NCI-H2081 treated with DMSO at 0.1 percent for 48 hours (cell line): ENCODE measurements around the gene FOXO3.

Source experiments
- DNase-seq: peaks from one replicate; lab custom pipeline; 2025; lab: John Stamatoyannopoulos, UW

The FOXO3 gene

DNA sequence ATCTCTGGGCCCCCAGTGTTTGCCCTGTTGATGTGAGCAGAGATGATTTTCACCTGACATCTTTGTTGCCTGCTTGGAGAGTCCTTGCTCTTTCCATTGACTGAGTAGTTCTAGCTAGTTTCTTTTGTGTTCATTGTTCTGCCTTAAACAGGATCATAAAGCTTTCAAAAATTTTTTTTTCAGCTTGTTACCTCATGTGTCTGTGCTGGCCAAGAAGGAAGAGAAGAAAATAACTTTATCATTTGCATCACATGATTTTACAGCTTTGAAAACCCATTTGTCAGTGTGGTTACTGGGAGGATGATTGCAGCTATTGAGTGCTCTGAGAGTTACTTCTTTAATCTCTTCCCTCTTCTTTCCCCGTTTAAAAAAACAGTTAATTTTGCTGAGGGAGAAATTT is 16.0 kb downstream of the FOXO3 start:
- no peak for DNase-seq

DNA sequence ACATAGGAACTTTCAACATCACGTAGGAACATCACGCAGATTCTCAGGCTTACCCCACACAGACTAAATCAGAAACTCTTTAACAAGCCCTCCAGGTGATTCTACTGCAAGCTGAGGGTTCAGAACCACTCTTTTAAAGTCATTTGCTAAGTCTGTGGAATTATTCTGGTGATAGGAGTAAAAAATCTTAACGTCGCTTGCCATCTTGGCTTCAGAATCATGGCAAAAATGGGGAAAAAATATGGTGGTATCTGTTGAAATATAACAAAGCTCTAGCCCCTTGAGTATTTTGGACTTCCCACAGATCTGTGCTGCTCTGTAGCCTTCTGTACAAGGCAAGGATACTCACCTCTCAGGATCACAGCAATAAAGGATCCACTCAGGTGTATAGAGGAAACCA is 17.4 kb downstream of the FOXO3 start:
- DNase-seq: no peak

DNA sequence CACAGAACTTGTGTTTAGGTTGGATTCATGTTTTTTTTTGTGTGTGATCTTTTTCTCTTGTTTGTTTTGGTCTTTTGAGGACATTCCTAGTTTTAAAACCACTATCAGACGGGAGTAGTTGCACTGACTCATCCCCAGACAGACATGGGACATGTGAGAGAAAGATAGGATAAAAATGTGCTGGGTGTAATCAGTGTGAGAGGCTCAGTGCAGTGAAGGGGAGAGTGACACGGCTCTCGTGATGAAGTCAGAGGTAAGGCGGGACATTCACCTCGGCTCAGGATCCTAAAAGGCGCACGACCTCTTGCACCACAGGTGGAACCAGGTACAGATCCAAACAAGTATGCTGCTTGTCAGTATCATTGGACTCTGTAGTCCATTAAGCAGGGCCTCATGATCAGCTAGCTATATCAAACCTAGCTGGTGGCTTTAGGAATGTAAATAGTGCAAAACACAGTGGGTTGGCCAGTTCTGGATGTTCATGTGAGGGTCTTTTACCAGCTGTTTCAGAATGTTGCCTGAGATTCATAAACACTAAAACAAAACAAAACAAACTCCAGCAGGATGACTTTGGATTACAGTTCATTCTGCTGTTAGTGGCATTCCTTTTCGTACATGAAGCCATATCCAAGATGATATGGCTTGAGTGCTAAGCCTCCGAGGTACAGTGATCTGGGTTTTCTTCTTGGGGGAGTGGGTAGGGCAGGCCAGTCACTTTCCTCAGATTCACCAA is 18.0 kb downstream of the FOXO3 start:
- no peak for DNase-seq

DNA sequence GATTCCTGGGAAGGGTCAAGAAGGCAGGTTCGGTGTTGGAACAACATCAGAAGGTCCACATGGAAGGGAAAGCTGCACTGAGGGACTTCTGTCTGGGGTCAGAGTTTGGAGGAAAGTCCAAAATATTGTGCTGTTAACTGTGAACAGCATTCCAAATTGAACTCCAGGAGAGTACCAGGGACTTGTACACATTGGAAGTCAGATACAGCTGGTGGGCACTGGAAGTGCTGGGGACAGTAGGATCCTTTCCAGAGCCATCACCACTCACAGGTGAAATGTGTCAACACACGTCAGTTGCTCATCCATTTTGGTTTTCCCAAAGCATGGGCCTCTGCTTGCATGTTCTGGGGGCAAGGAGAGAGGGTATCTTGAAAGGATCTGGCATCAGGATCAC is 18.6 kb downstream of the FOXO3 start:
- DNase-seq: no peak

DNA sequence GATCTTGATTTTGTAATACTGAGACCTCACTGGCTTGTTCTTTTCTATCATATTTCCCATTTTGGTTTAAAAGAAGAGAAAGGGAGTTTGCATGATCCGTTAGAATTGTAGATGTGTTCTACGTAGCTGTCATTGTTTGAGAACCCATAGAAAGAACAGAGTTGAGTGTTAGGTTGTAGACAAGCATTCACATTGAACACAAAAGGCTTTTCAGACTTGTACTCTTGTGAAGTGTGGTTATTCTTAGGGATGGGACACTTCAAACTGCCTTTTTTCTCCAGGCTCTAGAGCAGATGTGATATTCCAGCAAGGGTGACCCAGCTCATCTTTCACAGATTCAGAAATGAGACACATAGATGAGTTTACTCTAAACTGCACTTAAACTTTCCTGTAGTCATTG is 19.9 kb downstream of the FOXO3 start:
- DNase-seq: no peak

DNA sequence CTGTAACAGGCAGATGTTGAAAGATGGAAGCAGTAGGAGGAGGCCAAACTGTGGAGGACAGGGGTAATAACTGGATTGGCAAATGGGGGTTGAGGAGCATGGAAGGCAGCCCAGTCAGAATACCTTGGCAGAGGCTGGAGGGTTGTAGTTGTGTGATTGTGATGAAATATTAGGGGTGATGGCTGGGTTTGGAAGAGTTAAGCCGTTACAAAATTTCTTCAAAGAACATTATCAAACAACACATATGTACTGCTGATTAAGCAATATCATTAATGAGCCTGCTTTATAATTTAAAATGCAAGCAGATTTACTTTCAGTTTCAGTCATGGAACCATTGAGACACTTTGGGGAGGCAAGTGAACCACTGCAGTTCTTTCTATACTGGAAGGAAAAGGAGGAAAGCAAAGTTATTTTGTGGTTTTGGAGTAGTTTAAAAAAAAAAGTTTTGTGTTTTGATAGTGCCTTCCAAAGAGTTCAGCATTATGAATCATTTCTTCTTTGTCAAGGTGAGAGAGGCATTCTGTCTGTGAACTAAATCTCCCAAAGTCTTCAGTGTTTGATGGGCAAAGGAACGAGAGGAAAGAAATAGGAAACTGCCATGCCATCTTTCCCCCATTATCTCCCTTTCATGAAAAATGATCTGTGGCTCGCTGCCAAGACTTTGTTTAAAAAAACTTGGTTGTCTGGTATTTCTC is 20.7 kb downstream of the FOXO3 start:
- no peak for DNase-seq

DNA sequence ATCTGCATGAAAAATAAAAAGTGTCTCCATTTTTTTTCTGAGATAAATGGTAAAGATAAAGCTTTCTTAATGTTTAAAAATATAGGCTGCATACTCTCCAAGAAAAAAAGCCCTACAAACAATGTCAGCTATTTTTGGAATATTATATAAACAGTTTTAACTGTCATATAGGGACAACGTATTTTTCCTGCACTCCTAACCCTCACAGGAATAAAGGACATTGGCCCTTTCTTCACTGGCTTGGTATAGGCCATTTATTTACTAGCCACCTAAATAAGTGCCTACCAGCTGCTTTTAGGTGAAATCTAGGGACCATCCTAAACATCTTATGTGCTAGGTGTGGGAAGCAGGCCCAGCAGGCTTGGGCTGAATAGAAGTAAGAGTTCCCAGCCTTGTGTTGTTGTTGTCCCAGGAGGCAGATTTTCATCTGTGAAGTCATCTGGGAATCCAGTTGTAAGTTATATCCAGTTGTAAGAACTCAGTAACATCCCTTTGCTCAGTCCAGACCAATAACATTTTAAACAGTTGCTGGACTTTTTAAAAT is 21.3 kb downstream of the FOXO3 start:
- no peak for DNase-seq

DNA sequence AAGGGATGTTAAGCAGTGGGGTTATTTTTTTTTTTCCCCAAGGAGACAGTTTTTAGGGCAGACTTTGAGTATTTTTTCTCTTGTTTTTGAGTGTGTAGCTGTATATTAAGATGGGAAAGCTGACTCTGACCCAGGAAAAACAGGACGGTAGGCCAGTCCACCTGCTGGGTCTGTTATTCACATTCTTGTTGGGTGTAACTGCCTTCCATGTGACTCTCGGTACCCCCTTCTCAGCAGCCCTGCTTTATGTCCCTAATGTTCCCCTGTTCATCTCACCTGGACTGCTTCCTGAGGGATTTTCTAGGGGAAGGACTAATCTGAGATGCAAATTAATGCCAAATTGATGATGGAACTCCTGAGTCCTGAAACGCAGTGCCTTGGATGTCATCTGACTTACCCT is 21.9 kb downstream of the FOXO3 start:
- DNase-seq: no peak

DNA sequence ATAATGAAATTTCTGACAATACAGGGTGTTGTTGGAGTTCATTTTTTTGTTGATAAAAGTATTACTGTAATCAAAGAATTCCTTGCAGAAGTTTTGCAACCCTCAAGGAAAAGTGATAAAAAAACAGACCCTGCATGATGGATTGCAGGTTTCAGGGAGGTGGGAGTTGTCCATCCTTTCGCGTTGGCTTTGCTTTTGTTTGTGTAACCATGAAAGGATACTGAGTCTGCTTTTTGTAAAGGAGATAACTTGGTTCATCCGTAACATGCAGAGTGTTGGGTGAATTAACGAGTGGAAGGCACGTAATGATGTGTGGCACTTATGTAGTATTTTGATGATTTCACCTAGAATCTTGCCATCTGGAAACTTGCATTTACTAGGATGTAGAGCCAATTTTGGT is 23.6 kb downstream of the FOXO3 start:
- DNase-seq: no peak

DNA sequence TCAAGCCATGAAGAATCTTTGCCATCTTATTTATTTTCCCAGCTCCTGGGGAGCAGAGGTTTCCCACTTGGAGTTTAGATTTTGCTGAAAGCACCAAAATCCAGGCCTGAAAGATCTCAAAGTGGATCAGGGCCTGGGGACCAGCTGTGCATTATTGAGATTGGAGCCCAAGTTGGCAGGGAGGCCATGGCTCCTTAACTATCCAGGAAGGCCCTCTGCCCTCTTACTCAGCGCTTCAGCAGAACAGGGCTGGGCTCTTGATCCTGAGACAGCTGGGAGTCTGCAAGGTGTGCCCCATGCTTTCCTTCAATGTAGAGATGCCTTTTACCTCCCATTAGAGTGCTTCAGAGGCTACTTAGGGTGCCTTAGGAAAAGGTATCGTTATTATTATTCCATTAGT is 24.6 kb downstream of the FOXO3 start:
- no peak for DNase-seq

DNA sequence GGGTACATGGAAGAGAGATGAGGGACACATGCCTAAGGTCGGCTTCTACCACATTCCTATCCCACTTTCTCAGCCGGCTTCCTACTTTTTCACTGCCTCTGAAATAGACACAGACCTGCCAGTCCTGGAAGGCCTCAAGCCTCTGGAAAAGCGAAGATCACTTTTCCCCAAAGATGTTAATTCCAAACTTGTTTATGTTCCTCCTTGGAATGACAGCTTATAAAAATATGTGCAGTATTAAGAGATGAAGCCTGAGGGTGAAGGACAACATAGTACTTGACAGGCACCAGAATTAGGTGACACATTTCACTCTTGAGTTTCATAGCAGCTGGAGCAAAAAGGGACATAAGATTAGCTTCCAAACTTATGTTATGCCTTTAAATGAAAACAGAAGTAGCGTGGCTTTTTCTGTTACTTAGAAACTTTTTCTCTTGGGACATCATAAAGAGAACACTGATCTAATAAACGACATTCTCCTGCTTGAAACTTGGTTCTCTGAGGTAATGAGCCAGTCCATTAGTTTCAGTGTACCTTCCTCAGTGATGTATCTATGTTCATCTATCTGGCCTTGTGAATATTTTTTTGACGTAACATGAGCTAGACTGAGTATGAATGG is 25.3 kb downstream of the FOXO3 start:
- no peak for DNase-seq

DNA sequence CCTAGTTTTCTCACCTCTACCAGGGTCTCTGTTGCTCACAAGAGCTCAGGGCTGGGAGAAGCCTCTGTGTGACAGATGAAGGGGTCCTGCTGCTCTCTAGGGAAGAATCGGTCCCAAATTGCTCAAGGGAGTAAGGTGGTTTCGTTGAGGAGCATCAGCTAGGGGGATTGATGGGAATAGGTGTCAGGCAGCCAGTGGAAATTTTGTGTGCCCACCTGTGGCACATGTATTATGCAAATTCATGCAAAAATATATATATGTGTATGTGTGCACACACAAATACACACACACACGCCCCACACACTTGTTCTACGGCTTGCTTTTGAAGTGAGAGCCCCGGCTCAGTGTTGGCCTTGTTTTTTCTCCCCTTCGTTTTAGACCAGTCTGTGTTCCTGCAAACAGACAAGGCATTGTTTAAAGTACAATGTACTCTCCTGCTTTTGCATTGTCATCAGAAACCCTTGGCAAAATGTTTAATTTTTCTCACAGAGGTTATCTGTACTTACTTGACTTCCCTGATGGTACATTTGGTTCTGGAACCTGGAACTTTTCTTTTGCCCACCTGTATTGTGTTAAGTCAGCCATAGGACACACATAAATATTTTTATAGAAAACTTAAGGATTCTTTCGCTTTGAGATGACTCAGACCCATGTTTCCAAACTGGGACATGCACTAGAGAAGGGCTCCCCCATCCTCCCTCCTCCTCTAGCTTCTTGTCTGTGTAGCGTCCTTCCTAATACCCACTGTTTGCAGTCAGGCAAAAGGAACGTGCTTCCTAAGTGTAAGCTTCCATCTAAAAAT is 26.7 kb downstream of the FOXO3 start:
- DNase-seq: no peak

DNA sequence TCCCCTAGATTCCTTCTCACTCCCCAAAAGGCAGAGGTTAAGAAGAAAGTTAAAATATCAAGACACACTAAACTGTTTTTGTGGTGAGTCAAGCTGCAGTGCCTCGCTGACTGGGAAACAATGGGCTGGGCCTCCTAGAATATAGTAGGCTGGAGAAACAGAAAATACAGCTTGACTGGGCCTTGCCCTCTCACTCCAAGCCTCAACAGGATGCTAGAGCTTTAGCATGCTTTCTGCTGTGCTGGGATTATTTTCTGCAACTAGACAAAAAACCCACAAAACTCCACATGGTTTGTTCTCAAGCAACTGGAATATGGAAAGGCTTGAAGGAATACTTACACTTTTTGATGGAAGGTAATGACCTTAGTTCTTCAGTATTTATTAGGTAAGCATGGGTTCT is 27.9 kb downstream of the FOXO3 start:
- no peak for DNase-seq

DNA sequence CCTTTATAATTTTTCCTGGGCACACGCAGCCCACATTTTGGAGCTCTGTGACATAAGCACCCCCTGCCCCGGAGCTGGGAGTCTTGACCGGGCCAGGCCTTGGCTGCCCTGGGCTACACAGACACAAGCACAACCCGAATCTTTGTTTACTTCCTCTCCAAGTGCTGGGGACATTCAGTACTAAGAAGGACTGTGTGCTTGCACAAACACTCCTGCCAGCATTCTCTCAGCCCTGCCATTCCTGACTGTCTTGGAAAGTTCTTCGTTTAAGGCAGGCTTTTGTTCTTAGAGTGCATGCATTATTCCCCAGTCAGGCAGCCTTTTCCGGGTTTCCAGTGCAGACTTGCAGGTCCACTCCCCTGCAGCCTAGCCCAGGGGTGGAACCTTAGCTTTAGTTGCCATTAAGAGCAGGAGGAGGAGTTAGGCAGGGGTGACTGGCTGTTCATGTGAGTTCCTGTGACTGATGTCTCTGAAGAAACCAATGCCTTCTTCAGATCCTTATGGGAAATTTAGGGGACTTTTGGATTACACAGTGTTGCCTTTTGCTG is 28.6 kb downstream of the FOXO3 start:
- DNase-seq: no peak

DNA sequence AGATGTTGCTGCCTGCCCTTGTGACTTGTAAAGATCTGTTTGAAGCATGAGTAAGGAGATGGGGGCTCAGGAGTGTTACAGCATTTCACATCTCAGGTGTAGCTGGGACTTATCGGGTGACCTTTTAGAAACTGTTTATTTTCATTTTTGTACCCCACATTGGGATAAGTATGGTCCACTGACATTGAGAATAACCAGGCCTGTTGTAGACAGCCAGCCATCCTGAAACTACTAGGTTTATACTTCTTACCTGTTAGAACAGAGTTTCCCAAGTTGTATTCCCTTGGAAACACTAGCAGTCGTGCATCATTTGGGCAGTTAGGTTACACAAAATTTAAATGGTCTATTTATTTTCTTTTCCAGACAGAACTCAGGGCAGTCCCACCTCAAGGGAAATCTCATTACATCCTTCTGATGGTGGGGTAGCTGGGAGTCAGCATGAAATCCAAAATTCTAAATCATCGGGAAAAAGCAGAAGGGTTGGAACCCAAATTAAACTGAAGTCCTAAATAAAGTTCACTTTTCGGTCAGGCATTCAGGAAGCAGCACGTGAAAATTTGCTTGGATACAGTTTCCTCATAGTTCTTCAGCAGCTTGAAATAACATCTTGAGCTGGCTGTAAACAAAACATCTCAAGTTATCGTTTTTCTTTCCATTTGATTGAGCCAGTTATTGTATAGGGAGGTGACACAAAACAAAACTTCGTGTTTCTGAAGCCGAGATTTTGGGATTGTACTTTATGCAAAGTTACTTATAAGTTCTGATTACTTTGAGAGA is 30.5 kb downstream of the FOXO3 start:
- no peak for DNase-seq

DNA sequence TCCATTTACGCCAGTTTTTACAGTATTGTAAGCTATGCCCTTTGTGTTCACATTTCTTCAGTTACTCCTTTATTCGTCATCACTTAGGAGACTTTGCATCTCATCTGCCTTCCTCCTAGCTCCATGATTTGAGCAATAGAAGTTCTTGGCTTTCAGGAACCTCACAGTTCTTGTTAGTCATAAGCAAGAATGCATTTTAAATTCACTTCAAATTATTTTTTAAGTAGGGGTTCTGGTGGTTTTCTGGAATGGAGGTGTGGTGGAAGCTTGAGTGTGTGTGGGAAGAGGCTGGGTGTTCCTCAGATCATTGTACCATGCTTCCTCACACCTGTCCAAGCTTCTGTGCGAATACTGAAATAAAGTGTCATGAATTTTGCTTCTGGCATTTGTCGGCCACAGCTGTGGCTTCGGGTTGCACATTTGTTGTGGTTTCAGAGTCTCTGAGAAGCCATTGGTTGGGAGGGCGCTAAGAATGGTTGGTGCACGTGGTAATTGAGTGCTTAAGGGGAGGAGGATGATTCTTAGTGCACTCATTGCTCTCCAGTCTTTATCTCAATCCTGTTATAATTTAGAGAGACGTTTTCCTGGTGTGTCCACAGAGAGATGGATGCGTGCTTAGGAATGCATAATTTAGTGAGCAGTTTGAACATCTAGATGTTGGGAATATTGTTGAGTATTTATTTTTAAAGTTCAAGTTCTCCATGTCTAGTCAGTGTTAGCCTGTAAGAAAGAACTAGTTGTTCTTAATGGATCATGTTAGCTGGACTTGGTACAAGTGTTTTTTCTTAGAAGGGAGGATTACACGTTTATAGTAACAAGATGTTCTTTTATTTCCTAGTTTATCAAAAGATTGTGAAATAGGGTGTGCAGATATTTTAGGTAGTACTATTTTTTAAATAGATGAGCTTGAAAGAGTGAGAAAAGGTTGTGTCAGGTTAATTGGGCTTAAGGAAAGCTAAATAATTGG is 31.9 kb downstream of the FOXO3 start:
- DNase-seq: no peak

DNA sequence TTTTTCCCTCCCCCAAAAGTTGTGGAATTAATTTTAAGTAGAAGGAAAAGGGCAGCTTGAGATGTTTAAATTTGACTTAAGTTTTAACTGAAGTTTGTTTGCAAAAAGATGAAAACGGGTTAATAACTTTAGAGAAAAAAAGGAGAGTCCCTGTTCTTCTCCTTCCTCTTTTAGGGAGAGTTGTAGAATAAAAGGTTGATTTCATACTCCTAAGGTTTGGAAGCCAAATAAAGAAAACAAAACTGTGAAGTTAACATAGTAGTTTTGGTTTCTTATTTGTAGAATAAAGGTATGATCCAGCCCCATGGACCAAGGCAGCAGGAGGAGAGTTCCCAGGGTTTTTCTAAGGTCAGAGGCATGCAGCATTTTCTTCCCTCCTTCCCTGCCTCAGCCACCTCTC is 33.4 kb downstream of the FOXO3 start:
- DNase-seq: no peak

DNA sequence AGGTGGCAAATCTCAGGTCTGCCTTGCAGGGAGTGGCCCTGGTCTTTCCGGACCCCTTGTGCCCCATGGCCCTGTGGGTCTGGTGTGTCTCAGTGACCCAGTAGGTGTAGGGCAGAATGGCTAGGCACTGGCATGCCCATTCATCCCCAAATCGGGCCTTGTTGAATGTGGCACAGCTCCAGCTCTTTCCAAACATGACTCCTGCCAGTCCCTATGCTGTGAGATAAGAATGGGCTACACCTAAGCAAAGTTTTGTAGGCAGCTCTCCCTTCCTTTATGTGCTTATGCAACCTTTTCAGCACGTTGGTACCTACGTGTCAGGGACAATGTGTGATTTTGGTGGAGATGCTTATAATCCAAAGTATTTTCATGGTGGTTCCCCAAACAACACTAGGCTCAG is 33.9 kb downstream of the FOXO3 start:
- no peak for DNase-seq

DNA sequence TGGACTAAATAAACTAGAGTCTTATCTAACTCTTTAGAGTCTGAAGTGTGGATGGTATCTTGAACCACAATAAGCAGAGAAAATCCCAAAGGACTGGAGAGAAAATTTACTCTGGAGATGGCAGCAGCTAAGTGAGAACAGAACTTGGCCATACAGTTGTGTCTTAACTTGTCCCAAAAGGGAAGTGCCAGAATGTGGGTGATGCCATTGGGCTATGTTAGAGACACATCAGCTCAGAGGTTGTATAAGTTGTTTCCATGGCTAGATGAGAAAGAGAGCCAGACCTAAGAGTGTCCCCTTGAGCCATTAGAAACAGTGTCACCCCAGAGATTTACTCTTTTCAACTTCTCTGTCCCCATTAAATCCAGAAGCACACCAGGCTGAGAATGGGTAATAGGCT is 36.2 kb downstream of the FOXO3 start:
- no peak for DNase-seq
